Keratinocyte (primary cell): ENCODE measurements around the gene STRAP. TPM values are rescaled to one million over a fixed set of nuclear protein-coding genes. Genes with fewer than 3 reads are reported as not detected.
A peak's percentile ranks its signal among the peaks of the same experiment; 100 is the strongest.

Source experiments
- DNase-seq: peaks from one replicate; pipeline ENCODE4 v3.0.0-alpha.2; 2011; ENCODE audit warnings: low read depth, missing footprints, low spot score
- FAIRE-seq: peaks from 2 replicates; lab custom pipeline; 2011; peaks lifted over from hg19 to GRCh38; lab: Jason Lieb, UNC
- H2AFZ ChIP-seq: 2 replicates; pipeline ENCODE4 v1.6.0; 2012; ENCODE audit warnings: low read length, control low read depth, inconsistent platforms; ENCODE audit not compliant: control insufficient read depth
- H3K27ac ChIP-seq: 2 replicates; pipeline ENCODE4 v1.5.1; 2011; ENCODE audit warnings: low read length; ENCODE audit not compliant: control insufficient read depth, insufficient read depth
- H3K27me3 ChIP-seq: 3 replicates; pipeline ENCODE4 v1.6.0; 2011; ENCODE audit warnings: low read length; ENCODE audit not compliant: control insufficient read depth, insufficient read depth; ENCODE audit errors: extremely low read depth
- H3K36me3 ChIP-seq, 2 experiments: 2 replicates in 1 of 2; 3 replicates in 1 of 2; pipeline ENCODE4 v1.5.1; 2011; ENCODE audit warnings: low read length in 2 of 2, mild to moderate bottlenecking in 1 of 2; ENCODE audit not compliant: control insufficient read depth in 2 of 2, insufficient read depth in 2 of 2; ENCODE audit errors: extremely low read depth in 1 of 2
- H3K4me1 ChIP-seq: 3 replicates; pipeline ENCODE4 v1.5.1; 2011; ENCODE audit warnings: low read length; ENCODE audit not compliant: control insufficient read depth, insufficient read depth; ENCODE audit errors: extremely low read depth
- H3K4me2 ChIP-seq: 3 replicates; pipeline ENCODE4 v1.6.0; 2011; ENCODE audit warnings: low read depth, low read length; ENCODE audit not compliant: control insufficient read depth, insufficient read depth; ENCODE audit errors: extremely low read depth
- H3K4me3 ChIP-seq, 3 experiments: fragments of 200-600 bp in 1 of 3; sonication (generic) in 1 of 3; 2 replicates in 2 of 3; 3 replicates in 1 of 3; pipeline ENCODE4 v1.5.1; 2011 to 2016; ENCODE audit warnings: low read length in 3 of 3, mild to moderate bottlenecking in 3 of 3, control low read depth in 2 of 3, inconsistent platforms in 1 of 3, low read depth in 1 of 3, mixed read lengths in 1 of 3, mixed run types in 1 of 3, moderate library complexity in 1 of 3; ENCODE audit not compliant: control insufficient read depth in 2 of 3, insufficient read depth in 2 of 3; ENCODE audit errors: extremely low read depth in 1 of 3
- H3K79me2 ChIP-seq: 2 replicates; pipeline ENCODE4 v1.6.0; 2012; ENCODE audit warnings: low read length; ENCODE audit not compliant: control insufficient read depth, insufficient read depth
- H3K9ac ChIP-seq: 3 replicates; pipeline ENCODE4 v1.6.0; 2011; ENCODE audit warnings: low read length; ENCODE audit not compliant: control insufficient read depth, insufficient read depth; ENCODE audit errors: extremely low read depth
- H3K9me1 ChIP-seq: 3 replicates; pipeline ENCODE4 v1.6.0; 2011; ENCODE audit warnings: low read length; ENCODE audit not compliant: control insufficient read depth, insufficient read depth; ENCODE audit errors: extremely low read depth
- H3K9me3 ChIP-seq: 2 replicates; pipeline ENCODE4 v1.5.1; 2012; ENCODE audit warnings: low read depth, low read length; ENCODE audit not compliant: control insufficient read depth
- H4K20me1 ChIP-seq: 3 replicates; pipeline ENCODE4 v1.6.0; 2011; ENCODE audit warnings: low read length; ENCODE audit not compliant: control insufficient read depth, insufficient read depth; ENCODE audit errors: extremely low read depth
- EZH2 ChIP-seq: IDR thresholded peaks from one replicate; pipeline ENCODE4 v1.6.1; 2012; ENCODE audit warnings: inconsistent platforms, mild to moderate bottlenecking, low read length, moderate library complexity
- dilution Hi-C: fragments of 300-500 bp; cut with MboI; formaldehyde crosslinking; loops from one replicate; pipeline ENCODE4 v1.7.0; 2020; ENCODE audit warnings: low sequenced_read_pairs; ENCODE audit not compliant: extremely low pct_ligation_motif_present
- polyA minus RNA-seq, 3 experiments: library from RNA; depleted of rRNA, polyadenylated mRNA; stranded (reverse); fragments of >200 nt; gene quantifications; 1 replicate in 1 of 3; 2 replicates in 1 of 3; 3 replicates in 1 of 3; pipeline ENCODE4 v1.2.3, GENCODE V29; 2011
- polyA plus RNA-seq, 5 experiments: library from polyadenylated mRNA; depleted of rRNA in 3 of 5; stranded (reverse) in 3 of 5; stranded (forward) in 1 of 5; unstranded in 1 of 5; fragments of >200 nt; gene quantifications; 1 replicate in 1 of 5; 2 replicates in 3 of 5; 3 replicates in 1 of 5; pipeline versions ENCODE4 v1.2.1 to v1.2.3, GENCODE V29; 2011 to 2012; ENCODE audit warnings: missing spikeins in 2 of 5, low read depth in 1 of 5, low replicate concordance in 1 of 5
- TF ChIP-seq, protein P1 (sequence below), 3 experiments: IDR thresholded peaks in 1 of 3; conservative IDR thresholded peaks in 1 of 3; optimal IDR thresholded peaks in 1 of 3; 2 replicates in 2 of 3; 3 replicates in 1 of 3; pipeline versions ENCODE3 to v1.5.1; 2011; ENCODE audit warnings: low read length in 3 of 3, mild to moderate bottlenecking in 3 of 3, moderate library complexity in 2 of 3, control low read depth in 1 of 3, inconsistent platforms in 1 of 3; ENCODE audit not compliant: insufficient read depth in 2 of 3; ENCODE audit errors: extremely low read depth in 1 of 3

STRAP gene
- polyA plus RNA-seq (114 to 210 TPM (median 168 TPM) in 3 replicates), polyA minus RNA-seq (92.5 to 144 TPM (median 95.2 TPM) in 3 replicates)
- 223 TPM for polyA plus RNA-seq (2011; ENCODE audit: low read depth)
- 146 and 216 TPM in 2 replicates for polyA plus RNA-seq (2011; cell fraction: cytosol; rRNA removed)
- polyA plus RNA-seq (2011; cell fraction: nucleus; rRNA removed), result 60.8 and 106 TPM in 2 replicates
- 154 and 164 TPM in 2 replicates for polyA plus RNA-seq (2012; ENCODE audit: low replicate concordance)
- polyA minus RNA-seq (2011; cell fraction: cytosol; rRNA and poly(A)+ RNA removed), result 351 TPM
- 41.0 and 54.1 TPM in 2 replicates for polyA minus RNA-seq (2011; cell fraction: nucleus; rRNA and poly(A)+ RNA removed)

DNA sequence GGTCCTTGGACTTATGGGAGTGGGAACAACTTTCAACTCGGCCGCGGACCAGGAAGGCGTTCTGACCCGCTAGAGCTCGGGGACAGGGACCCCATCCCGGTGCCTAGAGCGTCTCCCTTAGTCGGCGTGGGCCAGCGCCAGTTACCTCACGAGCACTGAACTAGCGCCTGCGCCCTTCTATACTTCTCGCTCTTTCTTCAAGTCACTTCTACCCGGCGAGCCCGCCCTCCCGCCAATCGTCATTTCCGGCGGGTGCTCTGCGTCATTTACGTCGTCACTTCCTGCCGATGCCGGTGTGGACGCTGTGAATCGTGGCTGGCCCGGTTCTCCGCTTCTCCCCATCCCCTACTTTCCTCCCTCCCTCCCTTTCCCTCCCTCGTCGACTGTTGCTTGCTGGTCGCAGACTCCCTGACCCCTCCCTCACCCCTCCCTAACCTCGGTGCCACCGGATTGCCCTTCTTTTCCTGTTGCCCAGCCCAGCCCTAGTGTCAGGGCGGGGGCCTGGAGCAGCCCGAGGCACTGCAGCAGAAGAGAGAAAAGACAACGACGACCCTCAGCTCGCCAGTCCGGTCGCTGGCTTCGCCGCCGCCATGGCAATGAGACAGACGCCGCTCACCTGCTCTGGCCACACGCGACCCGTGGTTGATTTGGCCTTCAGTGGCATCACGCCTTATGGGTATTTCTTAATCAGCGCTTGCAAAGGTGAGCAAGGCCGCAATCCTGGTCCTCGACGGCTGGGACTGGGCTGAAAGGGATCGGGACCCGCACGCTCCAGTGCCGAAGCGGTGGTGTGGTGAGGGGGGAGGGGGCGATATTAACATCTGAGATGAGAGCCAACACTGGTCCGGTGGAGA lies at the start of gene STRAP:
Gene STRAP, plus strand, starts transcription at position 270 of the 854 bp plus-strand sequence. Its CDS starts 321 bp downstream, at position 591.
- FAIRE-seq, result peak; percentile 95
- dilution Hi-C loops, result no loop called here
- H3K27me3 ChIP-seq, result no peaks in the 10 kb centered on the region
- peak within 1 kb of the TSS; percentile 92 for H3K4me2 ChIP-seq
- no peaks in the 10 kb centered on the region for H3K9me1 ChIP-seq
- H3K4me1 ChIP-seq, result peaks cover 10% of the 10 kb centered on the region
- H3K27ac ChIP-seq, result peak within 1 kb of the TSS; percentile 86
- peaks cover 7% of the 10 kb centered on the region for H4K20me1 ChIP-seq
- peak within 1 kb of the TSS; percentile 91 for H3K9ac ChIP-seq
- no peaks in the 10 kb centered on the region for H3K9me3 ChIP-seq
- H3K36me3 ChIP-seq, result peaks cover 8 to 12% of the 10 kb centered on the region in 2 experiments
- peak within 1 kb of the TSS; percentile 98 for H2AFZ ChIP-seq
- TF ChIP-seq, protein P1, sequence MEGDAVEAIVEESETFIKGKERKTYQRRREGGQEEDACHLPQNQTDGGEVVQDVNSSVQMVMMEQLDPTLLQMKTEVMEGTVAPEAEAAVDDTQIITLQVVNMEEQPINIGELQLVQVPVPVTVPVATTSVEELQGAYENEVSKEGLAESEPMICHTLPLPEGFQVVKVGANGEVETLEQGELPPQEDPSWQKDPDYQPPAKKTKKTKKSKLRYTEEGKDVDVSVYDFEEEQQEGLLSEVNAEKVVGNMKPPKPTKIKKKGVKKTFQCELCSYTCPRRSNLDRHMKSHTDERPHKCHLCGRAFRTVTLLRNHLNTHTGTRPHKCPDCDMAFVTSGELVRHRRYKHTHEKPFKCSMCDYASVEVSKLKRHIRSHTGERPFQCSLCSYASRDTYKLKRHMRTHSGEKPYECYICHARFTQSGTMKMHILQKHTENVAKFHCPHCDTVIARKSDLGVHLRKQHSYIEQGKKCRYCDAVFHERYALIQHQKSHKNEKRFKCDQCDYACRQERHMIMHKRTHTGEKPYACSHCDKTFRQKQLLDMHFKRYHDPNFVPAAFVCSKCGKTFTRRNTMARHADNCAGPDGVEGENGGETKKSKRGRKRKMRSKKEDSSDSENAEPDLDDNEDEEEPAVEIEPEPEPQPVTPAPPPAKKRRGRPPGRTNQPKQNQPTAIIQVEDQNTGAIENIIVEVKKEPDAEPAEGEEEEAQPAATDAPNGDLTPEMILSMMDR (optimal IDR thresholded peaks at IDR 0.05 in 1 of 3, IDR thresholded peaks at IDR 0.05 in 1 of 3, conservative IDR thresholded peaks at IDR 0.05 in 1 of 3; ENCODE audit: extremely low read depth in 1 of 3, insufficient read depth in 2 of 3, low read length in 3 of 3), result no peak
- H3K4me3 ChIP-seq, result peak within 1 kb of the TSS; percentile 86 to 93 (median 90)
- DNase-seq, result peak; percentile 66
- H3K79me2 ChIP-seq, result peaks cover 51% of the 10 kb centered on the region

GRCh38 chr12:15834575-15834974 lies 47.6 kb upstream of the STRAP start:
- Histone ChIP-seq H3K79me2 (no peaks in the 10 kb centered on the region), H2AFZ (no peak overlapping the region), H3K4me2 (no peak overlapping the region), H3K27me3 (no peaks in the 10 kb centered on the region), H3K4me1 (peaks cover 10% of the 10 kb centered on the region), H3K27ac (no peak overlapping the region), H3K9me1 (no peaks in the 10 kb centered on the region), H3K9me3 (no peaks in the 10 kb centered on the region), H4K20me1 (no peaks in the 10 kb centered on the region), H3K4me3 (no peak overlapping the region), H3K36me3 (no peaks in the 10 kb centered on the region), H3K9ac (no peak overlapping the region)
- dilution Hi-C loops, result loop anchor here (25.0 kb wide), 1 partner anchor 247 kb away; no protein-coding TSS in a partner anchor
- no peak for DNase-seq
- no peak for FAIRE-seq
- TF ChIP-seq EZH2, result no peak
- TF ChIP-seq, protein P1 (optimal IDR thresholded peaks at IDR 0.05 in 1 of 3, IDR thresholded peaks at IDR 0.05 in 1 of 3, conservative IDR thresholded peaks at IDR 0.05 in 1 of 3; ENCODE audit: extremely low read depth in 1 of 3, insufficient read depth in 2 of 3, low read length in 3 of 3), result no peak
